ENCODE results near the gene ZAP70.
A peak's percentile ranks its signal among the peaks of the same experiment; 100 is the strongest.

Gene ZAP70

DNA sequence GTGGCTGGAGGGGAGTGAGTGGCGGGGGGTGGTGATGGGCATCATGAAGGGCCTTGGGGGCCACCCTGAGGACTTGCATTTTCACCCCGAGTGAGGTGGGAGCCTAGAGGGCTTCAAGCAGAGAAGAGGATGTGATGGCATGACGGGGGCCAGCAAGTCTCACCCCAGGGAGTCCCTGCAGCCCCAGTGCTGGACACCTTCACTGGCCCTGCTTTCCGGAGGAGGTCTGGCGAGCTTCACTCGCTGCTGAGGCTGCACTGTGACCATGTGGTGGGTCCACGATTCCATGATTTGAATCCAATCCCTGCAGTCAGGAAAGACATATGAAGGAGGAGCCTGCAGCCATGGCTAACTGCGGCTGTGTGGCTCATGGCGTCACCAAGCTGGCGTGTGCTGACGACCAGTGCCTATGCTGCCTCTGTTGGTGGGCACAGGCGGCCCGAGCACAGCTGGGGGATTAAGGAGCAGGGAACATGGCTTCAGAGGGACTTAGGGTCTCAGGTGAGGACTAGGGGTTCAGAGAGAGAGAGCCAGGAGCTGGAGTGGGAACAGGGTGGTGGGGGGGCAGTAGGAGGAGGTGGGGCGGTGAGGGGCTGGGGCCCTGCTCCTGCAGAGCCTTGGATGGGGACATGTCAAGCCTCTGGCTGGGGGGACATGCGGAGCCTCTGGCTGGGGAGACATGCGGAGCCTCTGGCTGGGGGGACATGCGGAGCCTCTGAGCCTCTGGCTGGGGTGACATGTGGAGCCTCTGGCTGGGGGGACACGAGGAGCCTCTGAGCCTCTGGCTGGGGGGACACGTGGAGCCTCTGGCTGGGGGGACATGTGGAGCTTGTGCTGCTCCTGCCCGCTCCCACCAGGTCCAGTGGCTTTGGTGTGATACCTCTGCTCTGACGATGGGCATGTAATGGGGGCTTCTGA lies 3.6 kb downstream of the ZAP70 start:
- DNase-seq (ENCODE audit: low read depth in 2 of 2) = no peak

DNA sequence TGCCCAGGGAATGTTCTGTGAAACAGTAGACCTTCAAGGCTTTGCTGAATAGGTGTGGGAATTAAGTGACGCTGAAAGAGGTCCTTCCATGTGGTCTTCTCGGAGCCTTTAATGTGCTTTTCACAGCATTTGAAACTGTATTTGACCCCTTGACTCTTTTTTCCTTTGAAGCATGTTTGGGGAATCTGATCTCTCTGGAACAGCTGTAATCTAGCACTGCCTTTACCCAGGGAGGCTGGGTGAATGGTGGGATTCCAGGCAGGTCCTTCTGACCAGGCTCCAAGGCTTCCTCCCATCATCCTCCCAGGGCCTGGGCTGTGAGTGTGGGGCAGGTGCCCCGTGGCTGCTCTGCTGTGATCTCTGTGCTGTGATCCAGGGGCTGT lies 4.2 kb downstream of the ZAP70 start:
- DNase-seq (ENCODE audit: low read depth in 2 of 2) = no peak

DNA sequence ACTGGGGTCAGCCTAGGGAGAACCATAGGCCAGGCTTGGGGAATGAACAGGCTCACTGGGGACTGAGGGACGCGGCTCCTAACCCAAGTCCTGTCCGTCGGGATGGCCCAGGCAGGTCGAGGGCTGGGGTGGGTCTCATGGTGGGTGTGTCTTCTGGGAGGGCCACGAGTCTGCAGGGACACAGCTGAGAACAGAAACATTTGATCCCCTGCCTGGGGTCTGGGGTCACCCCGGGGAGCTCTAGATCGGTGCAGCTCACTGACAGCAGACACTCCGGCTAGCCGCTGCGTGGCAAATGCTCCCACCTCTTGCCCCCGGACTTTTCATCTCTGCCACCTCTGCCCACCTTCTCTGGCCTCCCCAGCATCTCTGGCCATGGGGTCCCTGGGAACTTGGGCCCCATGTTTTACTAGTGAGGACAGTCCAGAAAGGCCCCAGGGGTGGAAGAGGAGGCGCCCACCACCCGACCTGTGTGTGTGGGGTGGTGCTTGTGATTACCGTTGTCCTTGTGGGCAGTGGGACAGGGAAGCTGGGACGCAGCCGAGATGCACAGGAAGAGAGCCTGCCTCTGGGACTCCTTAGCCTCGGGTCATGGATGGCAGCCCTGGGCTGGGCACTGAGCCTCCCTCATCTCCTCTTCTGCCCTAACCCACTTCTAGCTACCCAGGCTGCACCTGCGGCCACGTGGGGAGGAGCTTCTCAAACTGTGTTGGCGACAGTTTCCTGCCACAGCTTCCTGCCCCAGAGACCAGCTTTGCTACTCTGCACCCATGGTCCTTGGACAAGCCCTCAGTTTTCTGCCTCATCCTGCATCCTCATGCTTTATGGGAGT lies 4.9 kb downstream of the ZAP70 start:
- DNase-seq (ENCODE audit: low read depth in 2 of 2) = peak; percentile 69 to 70

- DNase-seq (ENCODE audit: low read depth in 2 of 2) = no peak
Observed at GRCh38 chr2:97718942-97719341, 5.6 kb downstream of the ZAP70 start.

GRCh38 chr2:97719362-97720155 lies 6.2 kb downstream of the ZAP70 start:
- DNase-seq (ENCODE audit: low read depth in 2 of 2) = no peak

DNA sequence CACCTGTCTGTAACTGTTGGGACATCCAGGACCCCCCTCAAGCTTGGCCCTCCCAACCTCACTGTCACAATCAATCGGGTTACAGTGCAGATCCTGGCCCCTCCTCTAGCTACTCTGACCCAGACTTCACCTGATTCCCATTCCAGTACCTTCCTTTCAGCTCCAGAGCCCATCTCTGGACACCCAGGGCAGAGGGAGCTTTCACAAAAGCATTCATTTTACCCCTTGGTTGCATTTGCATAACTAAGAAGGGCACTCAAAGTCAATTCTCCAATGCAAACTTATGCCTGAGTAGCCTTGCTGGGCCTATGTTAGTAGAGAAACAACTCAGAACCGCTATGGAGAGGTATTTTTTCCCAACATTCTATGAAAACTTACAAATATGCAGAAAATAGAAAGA lies 7.4 kb downstream of the ZAP70 start:
- DNase-seq (ENCODE audit: low read depth in 2 of 2) = no peak

DNA sequence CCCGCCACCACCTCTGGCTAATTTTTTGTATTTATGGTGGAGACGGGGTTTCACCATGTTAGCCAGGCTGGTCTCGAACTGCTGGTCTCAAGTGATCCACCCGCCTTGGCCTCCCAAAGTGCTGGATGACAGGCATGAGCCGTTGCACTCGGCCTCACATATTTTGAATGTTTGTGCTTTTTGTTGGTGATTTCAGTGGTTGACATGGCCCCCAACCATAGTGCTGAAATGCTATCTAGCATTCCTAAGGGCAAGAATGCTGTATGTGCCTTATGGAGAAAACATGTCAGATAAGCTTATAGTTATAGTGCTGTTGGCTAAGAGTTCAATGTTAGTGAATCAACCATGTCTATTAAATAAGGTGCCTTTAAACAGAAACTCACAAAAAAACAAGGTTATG lies 8.9 kb downstream of the ZAP70 start:
- DNase-seq (ENCODE audit: low read depth in 2 of 2) = no peak

- no peak for DNase-seq (ENCODE audit: low read depth in 2 of 2)
Observed at GRCh38 chr2:97723156-97724072, 10.0 kb downstream of the ZAP70 start.

- no peak for DNase-seq (ENCODE audit: low read depth in 2 of 2)
Observed at GRCh38 chr2:97724073-97724410, 10.7 kb downstream of the ZAP70 start.

GRCh38 chr2:97724501-97724900 lies 11.1 kb downstream of the ZAP70 start:
- DNase-seq (ENCODE audit: low read depth in 2 of 2) = no peak

DNA sequence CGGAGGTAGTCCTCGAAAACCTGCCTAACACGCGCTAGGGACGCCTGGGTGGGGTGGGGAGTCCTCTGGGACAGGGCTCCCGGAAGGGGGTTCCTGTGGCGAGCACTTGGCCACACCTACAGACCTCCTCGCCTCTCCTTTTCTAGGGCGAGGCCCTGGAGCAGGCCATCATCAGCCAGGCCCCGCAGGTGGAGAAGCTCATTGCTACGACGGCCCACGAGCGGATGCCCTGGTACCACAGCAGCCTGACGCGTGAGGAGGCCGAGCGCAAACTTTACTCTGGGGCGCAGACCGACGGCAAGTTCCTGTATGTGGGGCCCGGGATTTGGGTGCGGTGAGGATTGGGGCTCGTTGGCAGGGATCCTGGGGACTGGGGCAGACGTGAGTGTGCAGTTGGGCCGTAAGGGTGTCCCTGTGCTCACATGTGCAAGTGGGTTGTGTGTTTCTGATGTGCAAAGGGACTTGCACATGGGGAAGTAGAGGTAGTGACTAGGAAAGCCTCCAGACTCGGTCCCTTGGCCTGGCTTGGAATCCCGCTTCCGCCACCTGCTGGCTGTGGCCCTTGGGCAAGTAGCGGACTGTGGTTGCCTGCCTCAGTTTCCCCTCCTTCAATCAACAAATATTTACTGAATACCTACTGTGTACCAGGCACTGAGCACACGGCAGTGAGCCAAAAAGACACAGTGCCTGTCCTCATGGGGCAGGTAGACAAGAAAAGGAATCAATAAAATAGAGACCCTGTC lies 11.7 kb downstream of the ZAP70 start:
- no peak for DNase-seq (ENCODE audit: low read depth in 2 of 2)

- DNase-seq (ENCODE audit: low read depth in 2 of 2) = no peak
Observed at GRCh38 chr2:97726261-97727064, 13.1 kb downstream of the ZAP70 start.

GRCh38 chr2:97727296-97727695 lies 13.9 kb downstream of the ZAP70 start:
- no peak for DNase-seq (ENCODE audit: low read depth in 2 of 2)

GRCh38 chr2:97728091-97728731 lies 14.8 kb downstream of the ZAP70 start:
- no peak for DNase-seq (ENCODE audit: low read depth in 2 of 2)

- DNase-seq (ENCODE audit: low read depth in 2 of 2) = no peak
Observed at GRCh38 chr2:97730245-97730644, 16.9 kb downstream of the ZAP70 start.

- no peak for DNase-seq (ENCODE audit: low read depth in 2 of 2)
Observed at GRCh38 chr2:97731274-97732020, 18.1 kb downstream of the ZAP70 start.

GRCh38 chr2:97732436-97733340 lies 19.3 kb downstream of the ZAP70 start:
- DNase-seq (ENCODE audit: low read depth in 2 of 2) = no peak

Data from stimulated activated CD8-positive, alpha-beta memory T cell treated with anti-CD3 and anti-CD28 coated beads, Interleukin-7, amount 100 ng/mL, for 4 hours (primary cell).